GM15510 (cell line): Measurements from ENCODE around the gene RAB11FIP4.
A peak's percentile ranks its signal among the peaks of the same experiment; 100 is the strongest.

ENCODE experiments used
- POLR2A ChIP-seq: IDR thresholded peaks from 3 replicates; pipeline ENCODE4 v1.6.1; 2011; ENCODE audit warnings: borderline replicate concordance; ENCODE audit not compliant: insufficient read length; ENCODE audit errors: extremely low read depth

RAB11FIP4 gene

DNA sequence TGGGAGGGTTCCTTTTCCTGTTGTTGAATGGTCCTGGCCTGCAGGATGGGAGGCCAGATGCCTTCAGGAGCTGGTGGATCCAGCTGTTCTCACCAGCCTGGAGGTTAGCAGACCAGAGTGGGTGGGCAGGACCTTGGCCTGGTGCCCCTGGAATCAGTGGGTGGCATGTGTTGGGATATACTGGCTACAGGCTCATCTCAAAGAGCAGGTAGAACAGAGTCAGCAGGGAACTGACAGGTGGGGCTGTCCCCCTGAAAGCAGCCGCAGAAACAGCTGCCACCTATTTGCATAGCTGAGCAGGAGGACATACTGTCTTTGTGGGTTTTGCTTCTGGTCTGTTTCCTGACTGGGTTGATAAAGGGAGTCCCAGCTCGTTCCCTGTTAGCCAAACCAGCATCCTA, 144.1 kb downstream of the RAB11FIP4 start:
- peak; percentile 15 for TF ChIP-seq POLR2A

- no peak for TF ChIP-seq POLR2A
Measured at GRCh38 chr17:31536451-31536850, 145.0 kb downstream of the RAB11FIP4 start.

DNA sequence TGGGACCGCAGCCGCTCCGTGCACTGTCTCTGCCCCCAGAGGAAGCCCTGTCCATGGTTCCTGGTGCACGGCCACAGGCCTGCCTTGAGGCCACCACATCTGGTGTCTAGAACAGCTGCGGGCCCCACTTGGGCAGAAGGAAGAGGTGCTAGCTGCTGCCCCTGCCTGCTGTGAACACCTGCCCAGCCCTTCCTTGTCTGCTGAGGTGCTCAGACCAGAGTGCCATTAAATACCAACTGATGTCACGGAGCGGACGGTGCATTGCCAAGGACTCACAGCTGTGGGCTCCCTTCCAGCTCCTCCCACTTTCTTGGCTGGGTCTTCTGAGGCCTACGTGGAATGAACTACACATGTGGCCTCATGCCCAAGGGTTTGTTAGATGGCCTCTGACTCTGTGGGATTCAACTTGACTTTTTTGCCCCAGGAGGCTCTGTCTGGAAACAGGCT, 146.1 kb downstream of the RAB11FIP4 start:
- TF ChIP-seq POLR2A: no peak

DNA sequence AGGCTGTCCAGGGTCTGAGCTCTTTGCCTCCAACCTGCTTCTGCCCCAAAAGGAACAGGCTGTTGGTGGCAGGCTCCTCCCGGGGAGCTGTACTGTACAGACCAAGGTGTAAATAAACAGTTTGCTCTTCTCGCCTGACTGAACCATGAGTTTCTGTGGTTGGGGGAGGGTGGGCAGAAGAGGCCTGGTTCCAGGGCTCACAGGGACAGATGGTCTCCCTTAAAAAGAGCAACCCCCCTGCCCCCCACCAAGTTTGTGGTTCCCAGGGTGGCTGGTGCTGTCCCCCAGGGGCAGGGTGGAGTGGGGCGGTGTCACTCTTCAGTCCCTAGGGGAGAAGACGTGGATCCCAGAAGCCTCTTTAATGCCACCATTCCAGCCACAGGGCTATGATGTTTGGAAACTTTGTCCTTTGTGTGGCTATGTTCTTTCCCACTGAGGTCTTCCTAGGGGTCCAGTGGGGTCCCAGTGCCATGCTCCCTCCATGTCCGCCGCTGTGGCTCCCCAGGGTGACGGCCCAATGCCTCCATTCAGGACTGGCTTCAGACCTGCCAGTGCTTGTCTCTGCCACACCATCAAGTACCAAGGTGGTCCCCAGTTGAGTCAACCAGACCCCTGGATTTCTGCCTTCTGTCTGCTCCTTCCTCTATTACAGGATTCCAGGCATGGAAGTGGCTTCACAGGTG, 146.7 kb downstream of the RAB11FIP4 start:
- TF ChIP-seq POLR2A: no peak

GRCh38 chr17:31540602-31541307, 149.3 kb downstream of the RAB11FIP4 start:
- no peak for TF ChIP-seq POLR2A

GRCh38 chr17:31541559-31541958, 150.1 kb downstream of the RAB11FIP4 start:
- no peak for TF ChIP-seq POLR2A

- TF ChIP-seq POLR2A: no peak
Measured at GRCh38 chr17:31544186-31544585, 152.7 kb downstream of the RAB11FIP4 start.

DNA sequence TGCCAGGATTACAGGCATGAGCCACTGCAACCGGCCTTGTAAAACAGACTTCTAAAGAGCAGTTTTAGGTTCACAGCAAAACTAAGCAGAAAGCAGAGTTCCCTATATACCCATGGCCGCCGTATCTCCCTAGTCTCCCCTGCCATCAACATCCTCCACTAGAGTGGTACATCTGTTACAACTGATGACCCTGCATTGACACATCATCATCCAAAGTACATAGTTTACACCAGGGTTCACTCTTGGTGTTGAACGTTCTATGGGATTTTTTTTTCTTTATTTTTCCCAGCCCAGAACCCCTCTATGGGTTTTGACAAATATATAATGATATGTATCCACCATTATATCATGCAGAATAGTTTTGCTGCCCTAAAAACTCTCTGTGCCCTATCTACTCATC, 155.2 kb downstream of the RAB11FIP4 start:
- no peak for TF ChIP-seq POLR2A

- TF ChIP-seq POLR2A: no peak
Measured at GRCh38 chr17:31548709-31549108, 157.2 kb downstream of the RAB11FIP4 start.

GRCh38 chr17:31549121-31549524, 157.6 kb downstream of the RAB11FIP4 start:
- TF ChIP-seq POLR2A: no peak

DNA sequence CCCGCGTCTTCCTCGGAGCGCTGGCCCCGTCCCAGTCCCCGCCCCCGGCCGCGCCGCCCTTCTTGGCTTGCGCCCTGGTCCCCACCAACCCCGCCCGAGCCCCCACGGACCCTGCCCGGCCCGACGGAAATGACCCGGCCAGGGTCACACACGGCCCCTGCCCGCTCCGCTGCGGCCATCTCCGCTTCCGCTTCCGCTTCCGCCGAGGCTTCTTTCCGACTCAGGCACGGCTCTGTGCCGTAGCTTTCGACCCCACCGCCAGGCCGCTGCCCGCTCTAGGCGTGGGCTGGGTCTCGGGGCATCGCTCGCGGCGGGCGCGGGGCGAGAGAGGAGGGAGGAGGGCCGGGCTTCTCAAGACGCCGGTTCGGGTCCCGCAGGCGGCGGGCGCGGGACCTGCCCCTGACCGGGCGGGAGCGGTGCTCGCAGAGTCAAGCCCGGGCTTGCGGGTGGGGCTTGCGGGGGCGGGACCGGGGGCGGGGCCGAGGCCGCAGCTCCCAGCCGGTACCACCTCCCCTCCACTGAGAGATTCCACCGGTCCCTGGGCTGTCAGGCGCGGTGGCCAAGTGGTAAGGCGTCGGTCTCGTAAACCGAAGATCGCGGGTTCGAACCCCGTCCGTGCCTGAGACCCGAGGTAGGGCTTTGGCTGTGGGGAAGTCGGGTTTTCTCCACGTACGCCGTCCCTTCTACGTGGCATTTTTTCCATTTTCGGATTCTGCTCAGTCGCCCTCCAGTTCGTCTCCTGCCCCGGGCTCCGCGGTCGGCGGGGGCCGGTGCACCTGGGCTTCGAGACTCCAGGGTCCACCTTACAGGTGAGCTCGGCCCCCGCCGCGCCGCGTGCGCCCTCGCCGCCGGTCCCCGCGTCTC, 158.3 kb downstream of the RAB11FIP4 start:
- TF ChIP-seq POLR2A: peak; percentile 71

DNA sequence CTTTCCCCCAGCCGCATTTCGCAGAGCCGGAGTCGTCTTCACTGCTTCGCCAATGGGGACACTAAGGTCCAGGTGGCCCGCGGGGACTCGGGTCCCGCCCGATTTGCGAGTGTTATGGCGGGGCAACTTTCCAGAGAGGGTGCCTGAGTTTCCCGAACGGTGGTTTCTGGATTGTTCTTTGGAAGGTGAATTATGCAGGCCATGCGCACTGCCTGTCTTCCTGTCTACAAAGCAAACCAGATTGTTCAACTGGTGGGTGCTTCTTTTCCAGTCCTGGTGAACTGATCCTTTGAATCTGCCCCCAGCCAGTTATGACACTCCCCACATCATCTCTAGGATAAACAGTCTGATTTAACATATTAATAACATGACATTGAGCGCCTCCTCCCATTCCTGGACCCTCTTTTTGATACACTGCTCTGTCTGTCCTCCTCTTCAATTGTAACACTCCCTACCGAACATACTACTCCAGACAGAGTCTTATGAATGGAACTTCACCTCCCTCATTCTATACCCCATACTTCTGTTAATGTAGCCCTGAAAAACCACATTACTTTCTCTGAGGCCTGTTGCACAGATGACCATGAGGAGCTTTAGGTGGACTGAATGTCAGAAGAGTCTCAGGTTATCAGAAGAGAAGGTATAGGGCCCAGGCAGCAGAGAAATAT, 159.0 kb downstream of the RAB11FIP4 start:
- no peak for TF ChIP-seq POLR2A

- no peak for TF ChIP-seq POLR2A
Measured at GRCh38 chr17:31552568-31552967, 161.1 kb downstream of the RAB11FIP4 start.

GRCh38 chr17:31553506-31553905, 162.0 kb downstream of the RAB11FIP4 start:
- no peak for TF ChIP-seq POLR2A

GRCh38 chr17:31554930-31555329, 163.5 kb downstream of the RAB11FIP4 start:
- no peak for TF ChIP-seq POLR2A
